Measurements from ENCODE around the gene SPC24.
"Not testable (repeated sequence)": the region's sequence is repeated elsewhere in the genome, so short reads cannot be mapped to it uniquely, and the experiment has no call there.

SPC24 gene

DNA sequence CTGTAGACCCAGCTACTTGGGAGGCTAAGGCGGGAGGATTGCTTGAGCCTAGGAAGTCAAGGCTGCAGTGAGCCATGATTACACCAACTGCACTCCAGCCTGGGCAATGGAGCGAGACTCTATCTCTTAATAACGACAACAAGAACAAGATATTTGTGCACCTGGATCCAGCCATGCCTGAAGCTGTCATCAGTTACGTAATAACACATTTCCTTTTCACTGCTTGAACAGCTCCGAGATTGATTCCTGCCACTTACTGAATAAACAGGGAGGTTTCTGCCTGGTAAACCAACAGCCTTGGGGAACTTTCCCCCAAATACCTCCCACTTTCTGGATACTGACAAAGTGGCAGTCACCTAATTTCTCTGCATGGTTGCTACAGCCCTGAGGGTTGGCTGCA, 36.4 kb upstream of the SPC24 start:
- no peak for DNase-seq (ENCODE audit: low spot score)

DNA sequence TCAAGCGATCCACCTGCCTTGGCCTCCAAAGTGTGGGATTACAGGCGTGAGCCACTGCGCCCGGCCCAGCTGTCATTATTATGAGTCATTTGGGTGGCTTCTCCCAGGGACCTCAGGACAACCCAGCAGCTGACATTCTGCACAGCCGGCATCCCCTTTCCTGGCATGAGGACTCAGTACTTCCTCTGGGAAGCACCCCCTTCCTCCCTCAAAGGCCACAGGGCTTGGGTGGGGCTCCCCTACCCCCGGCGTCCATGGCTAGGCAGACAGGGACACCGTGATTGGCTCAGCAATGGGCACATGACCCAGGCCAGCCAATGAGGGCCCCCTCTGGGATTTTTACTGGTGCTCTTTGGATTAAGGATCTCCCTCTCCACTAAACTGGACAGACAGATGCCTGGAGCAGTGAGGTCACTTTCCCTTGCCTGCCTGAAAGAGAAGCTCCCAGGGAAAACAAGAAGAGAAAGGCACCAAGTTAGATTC, 35.7 kb upstream of the SPC24 start:
- DNase-seq (ENCODE audit: low spot score), result peak; percentile 55

DNA sequence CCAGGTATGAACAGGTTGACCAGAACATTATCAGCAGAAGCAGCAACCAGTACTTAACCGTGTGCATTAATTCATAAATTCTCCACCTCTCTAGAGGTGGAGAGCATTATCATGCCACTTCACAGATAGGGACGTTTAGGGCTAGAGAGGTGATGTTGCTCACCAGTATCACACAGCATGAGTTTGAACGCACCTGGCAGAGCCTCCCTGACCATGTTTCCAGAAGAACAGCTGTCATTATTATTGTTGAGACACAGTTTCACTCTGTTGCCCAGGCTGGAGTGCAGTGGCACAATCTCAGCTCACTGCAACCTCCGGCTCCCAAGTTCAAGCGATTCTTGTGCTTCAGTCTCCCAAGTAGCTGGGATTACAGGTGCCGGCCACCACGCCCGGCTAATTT, 34.9 kb upstream of the SPC24 start:
- DNase-seq (ENCODE audit: low spot score), result no peak

DNA sequence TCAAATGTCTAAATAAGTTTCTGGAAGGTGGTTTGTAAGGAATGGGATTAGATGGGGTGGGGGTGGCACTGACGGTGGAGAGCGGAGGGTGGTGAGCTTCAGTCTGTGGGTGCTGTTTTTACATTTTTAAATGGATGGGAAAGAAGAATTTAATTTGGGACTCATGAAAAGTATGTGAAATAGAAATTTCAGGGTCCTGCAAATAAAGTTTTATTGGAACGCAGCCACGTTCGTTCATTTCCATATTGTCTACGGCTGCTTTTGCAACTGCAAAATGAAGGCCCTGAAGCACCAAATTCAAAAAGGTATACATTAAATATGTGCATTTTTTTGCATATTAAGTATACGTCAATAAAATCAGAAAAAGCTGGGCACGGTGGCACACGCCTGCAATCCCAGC, 31.9 kb upstream of the SPC24 start:
- DNase-seq (ENCODE audit: low spot score), result no peak

DNA sequence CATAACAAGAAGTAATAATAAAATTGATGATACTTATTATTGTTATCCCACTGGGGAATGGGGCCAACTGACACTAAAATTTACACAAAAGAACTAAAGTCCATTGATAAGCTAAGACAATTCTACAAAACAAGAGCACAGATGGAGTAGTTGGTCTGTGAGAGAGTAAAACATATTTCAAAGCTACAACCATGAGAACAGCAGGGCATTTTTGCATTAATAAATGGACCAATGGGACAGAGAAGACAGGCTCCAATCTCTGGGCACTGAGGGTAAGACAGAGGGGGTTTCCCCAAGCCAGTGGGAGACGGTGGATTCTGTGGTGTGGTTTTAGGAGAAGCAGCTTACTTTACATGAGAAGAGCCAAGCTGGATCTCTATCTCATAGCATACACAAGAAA, 27.4 kb upstream of the SPC24 start:
- no peak for DNase-seq (ENCODE audit: low spot score)

DNA sequence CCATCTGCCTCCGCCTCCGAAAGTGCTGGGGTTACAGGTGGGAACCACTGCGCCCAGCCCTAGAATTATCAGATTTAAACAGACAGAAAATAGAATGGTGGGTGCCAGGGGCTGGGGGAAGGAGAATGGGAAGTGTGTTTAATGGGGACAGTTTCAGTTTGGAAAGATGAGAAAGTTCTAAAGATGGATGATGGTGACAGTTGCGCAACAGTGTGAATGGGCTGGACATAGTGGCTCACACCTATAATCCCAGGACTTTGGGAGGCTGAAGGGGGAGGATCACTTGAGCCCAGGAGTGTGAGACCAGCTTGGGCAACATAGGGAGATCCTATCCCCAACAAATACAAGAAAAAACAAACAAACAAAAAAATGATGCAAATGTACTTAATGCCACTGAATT, 25.9 kb upstream of the SPC24 start:
- DNase-seq (ENCODE audit: low spot score), result no peak

DNA sequence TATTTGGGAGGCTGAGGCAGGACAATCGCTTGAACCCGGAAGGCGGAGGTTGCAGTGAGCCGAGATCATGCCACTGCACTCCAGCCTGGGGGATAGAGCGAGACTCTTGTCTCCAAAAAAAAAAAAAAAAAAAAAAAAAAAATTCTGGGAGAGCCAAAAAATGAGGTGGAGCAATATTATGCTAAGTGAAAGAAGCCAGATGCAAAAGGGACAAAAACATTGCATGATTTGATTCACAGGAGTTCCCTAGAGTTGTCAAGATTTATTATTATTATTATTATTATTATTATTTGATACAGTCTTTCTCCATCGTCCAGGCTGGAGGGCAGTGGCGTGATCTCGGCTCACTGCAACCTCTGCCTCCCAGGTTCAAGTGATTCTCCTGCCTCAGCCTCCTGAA, 25.4 kb upstream of the SPC24 start:
- DNase-seq (ENCODE audit: low spot score), result not testable (repeated sequence)

DNA sequence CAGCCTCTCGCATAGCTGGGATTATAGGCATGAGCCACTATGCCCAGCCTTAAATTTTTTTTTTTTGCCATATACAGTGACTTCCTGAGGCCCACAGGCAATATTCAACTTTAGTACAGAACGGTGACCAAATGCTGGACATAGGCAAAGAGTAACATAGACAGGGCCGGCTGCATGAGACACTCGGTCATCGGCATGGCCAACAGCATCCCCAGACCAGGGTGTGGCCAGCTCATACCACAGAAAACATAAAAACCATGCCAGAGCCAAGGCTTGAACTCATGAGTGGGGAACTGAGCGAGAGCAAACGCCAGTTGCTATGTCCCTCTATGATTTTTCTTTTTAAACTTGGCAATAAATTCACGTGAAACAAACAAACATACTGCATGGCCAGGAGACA, 24.8 kb upstream of the SPC24 start:
- DNase-seq (ENCODE audit: low spot score), result no peak

DNA sequence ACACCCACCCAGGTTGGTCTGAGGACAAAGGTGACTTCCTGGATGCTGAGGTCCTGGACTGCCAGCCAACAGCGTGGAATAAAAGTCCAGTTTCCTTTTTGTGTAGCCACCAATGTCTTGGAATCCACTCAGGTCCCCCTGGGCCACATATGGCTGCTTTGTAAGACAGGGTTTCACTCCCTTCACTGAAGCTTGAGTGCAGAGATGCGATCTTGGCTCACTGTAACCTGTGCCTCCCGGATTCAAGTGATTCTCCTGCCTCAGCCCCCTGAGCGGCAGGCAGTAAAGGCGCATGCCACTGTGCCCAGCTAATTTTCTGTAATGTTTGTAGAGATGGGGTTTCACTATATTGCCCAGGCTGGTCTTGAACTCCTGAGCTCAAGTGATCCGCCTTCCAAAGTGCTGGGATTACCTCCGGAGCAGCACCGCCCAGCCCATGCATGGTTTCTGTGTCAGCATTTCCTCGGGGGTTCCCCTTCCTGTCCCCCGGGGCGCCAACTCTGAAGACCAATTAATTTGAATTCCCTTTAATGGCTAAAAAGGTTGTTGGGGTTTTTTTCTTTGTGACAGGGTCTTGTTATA, 24.2 kb upstream of the SPC24 start:
- DNase-seq (ENCODE audit: low spot score), result no peak

DNA sequence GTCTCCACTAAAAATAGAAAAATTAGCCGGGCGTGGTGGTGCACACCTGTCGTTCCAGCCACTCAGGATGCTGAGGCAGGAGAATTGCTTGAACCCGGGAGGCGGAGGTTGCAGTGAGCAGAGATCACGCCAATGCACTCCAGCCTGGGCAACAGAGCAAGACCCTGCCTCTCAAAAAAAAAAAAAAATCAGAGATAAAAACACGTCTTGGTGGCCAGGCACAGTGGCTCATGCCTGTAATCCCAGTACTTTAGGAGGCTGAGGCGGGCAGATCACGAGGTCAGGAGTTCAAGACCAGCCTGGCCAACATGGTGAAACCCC, 23.5 kb upstream of the SPC24 start:
- not testable (repeated sequence) for DNase-seq (ENCODE audit: low spot score)

DNA sequence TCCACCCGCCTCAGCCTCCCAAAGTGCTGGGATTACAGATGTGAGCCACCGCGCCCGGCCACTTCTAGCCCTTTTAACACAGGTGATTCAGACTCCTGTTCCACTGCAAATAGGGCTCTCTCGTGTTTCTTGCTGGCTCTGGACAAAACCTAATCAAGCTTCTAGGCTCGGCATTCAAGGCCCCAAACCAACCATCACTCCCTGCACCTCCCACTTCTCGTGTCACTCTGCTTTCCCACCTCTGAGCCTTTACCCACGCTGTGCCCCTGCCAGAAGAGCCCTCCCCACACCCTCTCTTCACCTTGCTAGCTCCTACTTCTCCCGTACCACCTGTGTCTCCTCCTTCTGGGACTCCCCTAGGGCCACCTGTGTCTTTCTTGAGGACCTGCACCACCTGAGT, 22.0 kb upstream of the SPC24 start:
- DNase-seq (ENCODE audit: low spot score), result no peak

DNA sequence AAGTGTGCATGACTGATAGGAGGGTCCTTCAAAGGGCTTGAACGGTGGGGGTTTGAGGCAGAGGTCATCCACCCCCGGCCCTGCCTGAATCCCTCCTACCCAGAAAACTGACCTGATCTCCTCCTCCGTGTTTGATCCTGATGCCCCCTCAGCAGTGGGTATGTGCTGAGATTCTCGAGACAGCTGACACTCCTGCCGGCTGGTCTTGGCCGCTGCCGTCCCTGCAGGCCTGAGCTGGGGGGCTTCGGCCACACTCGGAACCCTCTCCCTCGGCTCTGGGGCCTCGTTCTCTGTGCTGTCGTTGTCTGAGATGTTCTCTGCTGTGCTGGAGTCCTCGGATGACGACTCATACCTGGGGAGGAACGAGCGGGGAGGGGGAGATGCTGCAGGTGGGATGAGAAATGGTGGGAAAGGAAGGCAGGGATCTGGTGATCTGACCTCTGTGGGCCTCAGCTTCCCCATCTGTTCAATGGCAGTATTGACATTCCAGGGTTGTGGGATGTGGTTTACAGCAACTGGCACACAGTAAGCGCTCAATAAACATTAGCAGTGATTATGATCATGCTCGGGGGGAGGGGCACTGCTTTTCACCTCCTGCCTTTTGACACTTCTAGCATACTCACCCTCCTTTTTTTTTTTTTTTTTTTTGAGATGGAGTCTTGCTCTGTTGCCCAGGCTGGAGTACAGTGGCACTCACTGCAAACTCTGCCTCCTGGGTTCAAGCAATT, 21.0 kb upstream of the SPC24 start:
- no peak for DNase-seq (ENCODE audit: low spot score)

DNA sequence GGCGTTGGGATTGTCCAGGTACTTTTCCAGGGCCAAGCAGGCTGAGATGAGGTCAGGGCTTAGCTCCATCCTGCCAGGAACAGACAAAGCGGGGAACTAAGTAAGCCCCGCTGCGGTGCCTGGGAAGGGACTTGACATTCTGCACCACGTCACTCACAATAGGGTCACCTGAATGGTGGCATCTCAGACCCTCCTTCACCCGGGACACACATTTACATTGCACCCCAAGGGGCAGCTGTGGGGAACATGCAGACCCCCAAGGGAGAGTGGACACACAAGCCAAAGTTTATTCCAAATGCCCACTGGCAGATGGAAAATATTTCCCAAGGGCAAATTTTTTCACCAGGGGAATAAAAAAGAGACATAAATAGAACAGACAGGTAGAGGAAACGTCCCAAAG, 20.3 kb upstream of the SPC24 start:
- DNase-seq (ENCODE audit: low spot score), result no peak

DNA sequence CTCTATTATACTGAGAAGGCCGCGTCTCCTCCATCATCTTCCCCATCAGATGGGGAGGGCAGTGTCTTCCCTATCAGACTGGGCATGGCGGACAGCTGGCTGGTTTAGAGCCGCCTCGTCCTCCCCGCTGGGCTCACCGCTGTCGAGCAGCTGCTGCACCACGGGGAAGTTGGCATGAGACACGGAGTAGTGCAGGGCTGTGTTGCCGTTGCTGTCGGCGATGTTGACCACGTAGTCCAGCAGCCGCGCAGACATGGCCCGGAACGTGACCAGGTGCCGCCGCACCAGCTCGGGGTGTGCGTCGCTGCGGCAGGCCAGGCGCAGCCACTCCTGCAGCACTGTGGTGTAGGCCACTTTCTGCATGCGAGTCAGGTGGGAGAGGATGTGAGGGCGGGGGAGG, 18.8 kb upstream of the SPC24 start:
- DNase-seq (ENCODE audit: low spot score), result no peak

DNA sequence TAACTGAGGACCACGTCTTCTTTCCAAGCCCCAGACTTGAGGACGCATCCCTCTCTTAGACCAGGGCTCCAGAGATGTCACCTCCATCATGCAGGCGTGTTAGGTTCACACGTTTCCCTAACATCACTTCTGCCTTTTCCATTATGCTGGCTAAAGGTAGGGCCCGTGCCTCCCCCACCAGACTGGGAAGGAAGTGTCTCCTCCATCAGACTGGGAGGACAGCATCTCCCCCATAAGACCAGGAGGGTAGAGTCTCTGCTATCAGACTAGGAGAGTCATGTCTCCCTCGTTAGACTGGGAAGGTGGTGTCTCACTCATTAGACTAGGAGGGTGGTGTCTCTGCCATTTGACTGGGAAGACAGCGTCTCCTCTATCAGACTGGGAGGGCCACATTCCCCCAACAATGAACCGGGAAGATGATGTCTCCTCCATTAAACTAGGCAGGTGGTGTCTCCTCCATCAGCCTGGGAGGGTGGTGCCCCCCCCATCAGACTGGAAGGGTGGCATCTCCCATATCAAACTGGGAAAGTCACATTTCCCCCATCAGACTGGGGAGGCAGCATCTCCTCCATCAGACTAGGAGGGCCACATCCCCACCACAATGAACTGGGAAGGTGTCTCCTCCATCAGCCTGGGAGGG, 18.1 kb upstream of the SPC24 start:
- DNase-seq (ENCODE audit: low spot score), result no peak

DNA sequence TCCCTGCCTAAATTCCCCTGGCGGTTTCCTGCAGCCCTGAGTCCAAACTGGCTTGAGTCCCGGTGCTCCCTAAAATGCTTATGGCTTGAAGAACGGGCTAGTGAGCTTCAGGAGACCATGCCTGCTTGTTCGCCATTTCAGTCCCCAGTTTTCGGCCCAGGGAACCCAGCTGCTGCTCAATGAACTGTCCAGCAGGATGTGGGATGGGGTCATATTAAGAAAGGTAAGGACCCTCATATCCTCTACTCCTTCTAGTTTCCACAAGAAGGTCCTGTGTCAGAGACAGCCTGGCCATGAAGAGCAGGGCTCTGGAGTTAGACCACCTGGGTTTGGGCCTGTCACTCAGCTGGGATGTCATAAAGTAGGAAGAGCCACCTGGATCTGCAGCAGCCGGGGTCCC, 17.0 kb upstream of the SPC24 start:
- DNase-seq (ENCODE audit: low spot score), result no peak

DNA sequence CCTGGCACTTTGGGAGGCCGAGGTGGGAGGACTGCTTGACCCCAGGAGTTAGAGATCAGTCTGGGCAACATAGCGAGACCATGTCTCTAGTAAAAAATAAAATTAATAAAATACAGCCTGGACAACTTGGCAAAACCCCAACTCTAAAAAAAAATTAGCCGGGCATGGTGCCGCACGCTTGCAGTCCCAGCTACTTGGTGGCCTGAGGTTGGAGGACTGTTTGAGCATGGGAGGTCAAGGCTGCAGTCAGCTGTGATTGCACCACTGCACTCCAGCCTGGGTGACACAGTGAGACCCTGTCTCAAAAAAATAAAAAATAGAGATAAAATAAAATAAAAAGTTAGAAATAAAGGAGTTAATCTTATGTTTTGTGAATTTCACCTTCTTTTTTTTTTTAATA, 15.6 kb upstream of the SPC24 start:
- DNase-seq (ENCODE audit: low spot score), result no peak

DNA sequence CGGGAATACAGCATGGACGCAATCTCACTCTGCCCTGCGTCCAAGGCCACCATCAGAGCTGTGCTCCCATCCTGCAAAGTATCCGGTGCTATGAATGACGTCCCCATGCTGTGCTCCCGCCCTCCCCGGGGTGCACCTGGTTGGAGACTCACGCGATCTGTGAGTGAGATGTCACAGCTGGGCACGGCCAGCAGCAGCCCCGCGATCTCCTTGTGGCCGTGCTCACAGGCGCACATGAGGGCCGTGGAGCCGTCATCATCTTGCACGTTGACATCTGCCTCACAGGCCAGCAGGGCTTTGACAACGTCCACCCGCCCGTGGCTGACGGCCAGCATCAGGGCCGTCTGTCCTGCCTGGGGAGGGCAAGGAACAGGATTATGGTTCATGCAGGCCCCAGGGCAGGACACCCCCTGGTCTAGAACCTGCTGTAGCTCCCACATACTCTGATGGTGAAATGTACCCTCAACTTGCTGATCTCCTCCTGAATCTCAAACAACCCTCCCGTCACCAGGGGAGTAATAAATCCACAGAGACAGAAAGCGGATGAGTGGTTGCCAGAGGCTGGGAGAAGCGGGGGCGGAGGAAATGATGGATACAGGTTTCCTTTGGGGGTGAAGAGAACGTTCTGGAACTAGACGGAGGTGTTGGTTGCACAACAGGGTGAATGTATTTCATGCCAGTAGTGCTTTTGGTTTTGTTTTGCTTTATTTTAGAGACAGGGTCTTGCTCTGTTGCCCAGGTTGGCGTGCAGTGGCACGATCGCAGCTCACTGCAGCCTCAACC, 14.5 kb upstream of the SPC24 start:
- DNase-seq (ENCODE audit: low spot score), result no peak

DNA sequence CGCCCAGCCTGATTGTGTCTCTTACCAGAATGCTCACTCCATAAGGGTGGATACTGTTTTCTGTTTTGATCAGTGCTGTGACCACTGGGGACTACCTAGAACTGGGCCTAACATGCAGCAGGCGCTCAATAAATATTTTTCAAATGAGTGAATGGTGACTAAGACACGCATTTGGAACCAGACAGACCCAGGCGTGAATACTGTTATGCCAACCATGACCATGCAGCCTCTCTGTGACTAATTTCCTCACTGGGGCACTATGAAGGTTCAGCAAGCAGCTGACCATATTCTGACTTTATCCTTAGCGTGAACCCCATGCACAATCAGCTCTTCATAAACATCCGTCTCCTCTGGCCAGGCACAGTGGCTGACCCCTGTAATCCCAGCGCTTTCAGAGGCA, 13.0 kb upstream of the SPC24 start:
- peak; percentile 95 for DNase-seq (ENCODE audit: low spot score)

DNA sequence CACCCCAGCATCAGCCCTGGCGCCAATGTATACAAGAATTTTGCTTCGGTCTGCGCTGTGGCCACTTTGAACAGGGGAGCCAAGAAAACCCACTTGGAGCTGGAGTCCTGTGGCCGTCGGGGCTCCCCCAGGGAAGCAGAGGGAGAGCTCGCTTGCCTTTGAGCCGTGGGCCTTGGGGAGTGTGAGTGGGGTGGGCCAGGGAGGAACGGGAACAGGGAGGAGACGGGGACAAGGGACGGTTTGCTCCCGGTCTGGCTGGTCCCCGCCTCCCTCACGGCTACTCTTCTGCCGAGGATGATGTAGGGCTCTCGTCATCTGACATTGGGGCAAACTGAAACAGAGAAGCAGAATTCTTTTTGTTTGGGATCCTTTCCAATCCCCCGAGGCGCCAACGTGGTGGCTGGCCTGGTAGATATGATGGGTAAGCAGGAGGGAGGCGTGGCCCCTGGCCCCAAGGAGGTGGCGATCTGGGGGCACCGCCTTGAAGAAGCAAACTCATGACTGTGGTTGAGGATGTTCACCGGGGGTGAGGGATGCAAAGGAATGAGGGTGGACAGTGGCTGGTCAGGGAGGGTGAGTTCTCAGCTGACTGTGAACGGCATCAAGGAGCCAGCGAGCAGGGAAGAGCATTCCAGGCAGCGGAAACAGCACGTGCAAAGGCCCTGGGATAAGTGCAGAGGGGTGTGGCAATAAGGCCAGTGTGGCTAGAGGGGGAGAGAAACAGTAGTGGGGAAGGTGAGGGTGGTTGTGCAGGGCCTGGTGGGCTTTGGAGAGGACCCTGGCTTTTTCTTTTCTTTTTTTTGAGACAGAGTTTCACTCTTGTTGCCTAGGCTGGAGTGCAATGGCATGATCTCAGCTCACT, 10.9 kb upstream of the SPC24 start:
- DNase-seq (ENCODE audit: low spot score), result no peak

DNA sequence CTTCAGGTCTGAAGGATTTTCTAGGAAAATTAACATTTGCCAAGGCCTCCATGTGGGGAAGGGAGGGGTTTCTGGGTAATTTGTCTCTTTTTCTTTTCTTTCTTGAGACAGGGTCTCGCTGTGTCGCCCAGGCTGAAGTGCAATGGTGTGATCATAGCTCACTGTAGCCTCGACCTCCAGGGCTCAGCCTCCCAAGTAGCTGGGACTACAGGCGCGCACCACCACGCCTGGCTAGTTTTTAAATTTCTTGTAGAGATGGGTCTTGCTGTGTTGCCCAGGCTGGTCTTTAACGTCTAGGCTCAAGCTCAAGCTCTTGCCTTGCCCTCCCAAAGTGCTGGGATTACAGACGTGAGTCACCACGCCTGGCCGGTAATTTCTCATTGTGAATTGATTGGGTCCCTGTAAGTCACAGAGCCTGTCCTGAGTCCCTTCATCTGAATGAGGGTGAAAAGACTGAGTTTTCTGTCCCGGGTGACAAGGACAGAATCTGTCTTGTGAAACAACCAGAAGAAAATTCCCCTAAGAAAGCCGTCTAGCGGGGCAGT, 10.0 kb upstream of the SPC24 start:
- no peak for DNase-seq (ENCODE audit: low spot score)
